Smooth muscle cell (in vitro differentiated cells): ENCODE measurements around the gene CEACAM20. TPM values are rescaled to one million over a fixed set of nuclear protein-coding genes. Genes with fewer than 3 reads are reported as not detected.

ENCODE experiments used
- DNase-seq: peaks from one replicate; lab custom pipeline; 2025; ENCODE audit not compliant: unreplicated experiment; lab: John Stamatoyannopoulos, UW
- H2AFZ ChIP-seq: fragments of 200-600 bp; sonication (generic); 2 replicates; pipeline ENCODE4 v1.6.0; 2016; ENCODE audit warnings: antibody characterized with exemption, low read depth, mild to moderate bottlenecking
- H3F3A ChIP-seq: fragments of 200-600 bp; sonication (generic); 2 replicates; pipeline ENCODE4 v1.6.0; 2017; ENCODE audit warnings: antibody characterized with exemption, low read depth
- H3K27ac ChIP-seq: fragments of 200-600 bp; sonication (generic); 2 replicates; pipeline ENCODE4 v1.5.1; 2016; ENCODE audit warnings: low read depth, mild to moderate bottlenecking
- H3K27me3 ChIP-seq: fragments of 200-600 bp; sonication (generic); 2 replicates; pipeline ENCODE4 v1.6.1; 2016; ENCODE audit warnings: low read depth, mild to moderate bottlenecking
- H3K36me3 ChIP-seq: fragments of 200-600 bp; sonication (generic); 2 replicates; pipeline ENCODE4 v1.5.1; 2016; ENCODE audit warnings: low read depth
- H3K4me1 ChIP-seq: fragments of 200-600 bp; sonication (generic); 2 replicates; pipeline ENCODE4 v1.5.1; 2016; ENCODE audit warnings: low read depth
- H3K4me2 ChIP-seq: fragments of 200-600 bp; sonication (generic); 2 replicates; pipeline ENCODE4 v1.6.0; 2016; ENCODE audit warnings: mild to moderate bottlenecking
- H3K4me3 ChIP-seq: fragments of 200-600 bp; sonication (generic); 2 replicates; pipeline ENCODE4 v1.5.1; 2016; ENCODE audit warnings: mild to moderate bottlenecking
- H3K79me2 ChIP-seq: fragments of 200-600 bp; sonication (generic); 2 replicates; pipeline ENCODE4 v1.6.0; 2016; ENCODE audit warnings: low read depth, mild to moderate bottlenecking
- H3K9ac ChIP-seq: fragments of 200-600 bp; sonication (generic); 2 replicates; pipeline ENCODE4 v1.6.0; 2016; ENCODE audit warnings: low read depth
- H3K9me3 ChIP-seq: fragments of 200-600 bp; sonication (generic); replicated peaks from 2 replicates; pipeline ENCODE4 v1.5.1; 2016; ENCODE audit warnings: low read depth
- H4K20me1 ChIP-seq: fragments of 200-600 bp; sonication (generic); 2 replicates; pipeline ENCODE4 v1.6.0; 2016; ENCODE audit warnings: low read depth
- WGBS: methylation state at CpG from one replicate; pipeline ENCODE4 v1.1.7; 2016; ENCODE audit warnings: low lambda C conversion rate; 5-methylcytosine and 5-hydroxymethylcytosine counted together
- polyA plus RNA-seq: library from polyadenylated mRNA; unstranded; fragments of >200 nt; fragmentation: Nextera tagmentation; extraction: Ambion mirVana; gene quantifications from 2 replicates; pipeline ENCODE4 v1.2.1, GENCODE V29; 2016
- total RNA-seq: library from RNA; depleted of rRNA; stranded (reverse); fragments of >200 nt; gene quantifications from 2 replicates; pipeline ENCODE4 v1.2.3, GENCODE V29; 2014
- TF ChIP-seq, protein P1 (sequence below): fragments of 200-600 bp; sonication (generic); IDR thresholded peaks from 2 replicates; pipeline ENCODE4 v1.5.1; 2017; ENCODE audit warnings: borderline replicate concordance, mild to moderate bottlenecking, antibody characterized with exemption; ENCODE audit not compliant: insufficient read depth, poor library complexity, severe bottlenecking

The CEACAM20 gene
- total and polyA plus RNA-seq, 2 experiments from 2014 or later, result not detected

DNA sequence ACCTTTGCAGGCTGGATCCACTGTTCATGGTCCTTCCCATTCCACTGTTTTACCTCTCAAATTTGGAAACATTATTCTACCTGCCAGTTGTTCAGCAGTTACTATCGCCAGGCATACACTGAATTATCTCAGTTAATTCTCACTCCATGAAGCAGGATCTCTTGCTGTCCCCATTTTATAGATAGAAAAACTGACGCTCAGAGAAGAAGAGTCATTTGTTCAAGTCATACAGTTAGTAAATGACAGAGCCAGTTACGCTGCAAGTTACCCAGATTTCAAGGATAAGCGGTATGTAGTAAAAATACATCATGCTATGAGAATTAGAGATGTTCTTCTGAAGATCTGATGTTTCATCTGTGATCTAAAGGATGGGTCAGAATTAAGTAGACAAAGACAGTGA lies 43.7 kb upstream of the CEACAM20 start:
- Histone ChIP-seq H2AFZ (no peak overlapping the region), H3K27me3 (no peaks in the 10 kb centered on the region), H3K4me2 (no peak overlapping the region), H3K36me3 (no peaks in the 10 kb centered on the region), H3K79me2 (no peaks in the 10 kb centered on the region), H3K9me3 (no peaks in the 10 kb centered on the region), H3K27ac (no peak overlapping the region), H4K20me1 (no peaks in the 10 kb centered on the region), H3K4me1 (no peaks in the 10 kb centered on the region), H3K4me3 (no peak overlapping the region), H3K9ac (no peak overlapping the region), H3F3A (no peaks in the 10 kb centered on the region)
- TF ChIP-seq, protein P1, sequence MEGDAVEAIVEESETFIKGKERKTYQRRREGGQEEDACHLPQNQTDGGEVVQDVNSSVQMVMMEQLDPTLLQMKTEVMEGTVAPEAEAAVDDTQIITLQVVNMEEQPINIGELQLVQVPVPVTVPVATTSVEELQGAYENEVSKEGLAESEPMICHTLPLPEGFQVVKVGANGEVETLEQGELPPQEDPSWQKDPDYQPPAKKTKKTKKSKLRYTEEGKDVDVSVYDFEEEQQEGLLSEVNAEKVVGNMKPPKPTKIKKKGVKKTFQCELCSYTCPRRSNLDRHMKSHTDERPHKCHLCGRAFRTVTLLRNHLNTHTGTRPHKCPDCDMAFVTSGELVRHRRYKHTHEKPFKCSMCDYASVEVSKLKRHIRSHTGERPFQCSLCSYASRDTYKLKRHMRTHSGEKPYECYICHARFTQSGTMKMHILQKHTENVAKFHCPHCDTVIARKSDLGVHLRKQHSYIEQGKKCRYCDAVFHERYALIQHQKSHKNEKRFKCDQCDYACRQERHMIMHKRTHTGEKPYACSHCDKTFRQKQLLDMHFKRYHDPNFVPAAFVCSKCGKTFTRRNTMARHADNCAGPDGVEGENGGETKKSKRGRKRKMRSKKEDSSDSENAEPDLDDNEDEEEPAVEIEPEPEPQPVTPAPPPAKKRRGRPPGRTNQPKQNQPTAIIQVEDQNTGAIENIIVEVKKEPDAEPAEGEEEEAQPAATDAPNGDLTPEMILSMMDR, result no peak
- WGBS, result 92% methylated on average over 4 of the region's 4 CpGs
- DNase-seq, result no peak

DNA sequence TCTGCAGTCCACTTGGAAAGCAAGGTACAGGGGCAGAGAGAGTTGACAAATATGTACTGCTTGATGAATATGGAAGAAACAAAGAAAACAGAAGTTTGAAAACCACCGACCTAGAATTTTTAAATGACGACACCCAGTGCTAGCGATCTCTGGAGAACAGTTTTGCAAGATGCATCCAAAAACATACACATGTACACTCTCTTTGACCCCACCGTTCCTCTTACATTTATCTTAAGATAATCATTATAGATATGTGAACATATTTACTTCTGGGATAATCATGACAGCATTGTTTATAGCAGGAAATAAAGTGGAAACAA lies 43.1 kb upstream of the CEACAM20 start:
- H3K27ac ChIP-seq, result no peak overlapping the region
- H3K9ac ChIP-seq, result no peak overlapping the region
- H3K4me3 ChIP-seq, result no peak overlapping the region
- H3K4me2 ChIP-seq, result no peak overlapping the region
- no peaks in the 10 kb centered on the region for H3K27me3 ChIP-seq
- no peaks in the 10 kb centered on the region for H3K36me3 ChIP-seq
- no peak for DNase-seq
- no peaks in the 10 kb centered on the region for H3K4me1 ChIP-seq
- no peaks in the 10 kb centered on the region for H4K20me1 ChIP-seq
- H3K9me3 ChIP-seq, result no peaks in the 10 kb centered on the region
- no peaks in the 10 kb centered on the region for H3F3A ChIP-seq
- no peak overlapping the region for H2AFZ ChIP-seq
- WGBS, result 82% methylated on average over 4 of the region's 4 CpGs
- TF ChIP-seq, protein P1, result no peak
- no peaks in the 10 kb centered on the region for H3K79me2 ChIP-seq

DNA sequence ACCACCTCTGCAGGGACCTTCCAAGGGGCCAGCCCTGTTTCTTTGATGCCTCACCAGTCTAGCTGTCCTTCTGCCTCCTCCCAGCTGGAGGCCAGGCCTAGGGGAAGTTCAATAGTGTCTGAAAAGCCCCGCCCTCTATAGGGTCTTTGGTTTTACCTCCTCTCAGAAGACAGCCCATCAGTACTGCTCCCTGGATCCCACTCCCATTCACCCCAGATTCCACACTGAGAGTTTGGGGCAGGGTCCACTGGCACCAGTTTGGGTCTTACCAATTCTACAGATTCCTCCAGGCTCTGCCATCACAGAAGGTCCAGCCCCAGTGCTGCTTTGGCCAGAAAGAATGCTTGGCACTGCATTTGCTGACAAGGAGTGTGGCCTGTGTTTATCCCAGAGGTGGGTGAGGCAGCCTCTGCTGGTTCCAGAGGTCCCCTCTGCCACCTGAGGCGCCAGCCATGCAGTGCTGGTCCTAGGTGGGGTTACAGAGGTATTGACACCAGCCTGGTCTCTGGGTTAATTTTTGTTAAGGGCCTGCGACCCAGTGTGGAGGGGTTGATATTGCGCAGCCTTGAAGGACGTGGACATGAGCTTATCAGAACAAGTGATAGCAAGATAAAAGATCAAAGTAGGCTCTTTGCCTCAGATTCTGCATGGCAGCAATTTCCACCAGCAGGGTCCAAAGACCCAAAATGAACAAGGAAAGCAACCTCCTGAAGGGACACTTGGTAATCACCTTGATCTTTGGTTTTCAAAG lies 42.5 kb upstream of the CEACAM20 start:
- H3K4me3 ChIP-seq, result no peak overlapping the region
- H3K9ac ChIP-seq, result no peak overlapping the region
- no peaks in the 10 kb centered on the region for H3K9me3 ChIP-seq
- H3K4me2 ChIP-seq, result no peak overlapping the region
- H3K36me3 ChIP-seq, result no peaks in the 10 kb centered on the region
- WGBS, result 72% methylated on average over 5 of the region's 5 CpGs
- no peaks in the 10 kb centered on the region for H3K27me3 ChIP-seq
- no peaks in the 10 kb centered on the region for H4K20me1 ChIP-seq
- no peak for DNase-seq
- H3K79me2 ChIP-seq, result no peaks in the 10 kb centered on the region
- H3K27ac ChIP-seq, result no peak overlapping the region
- TF ChIP-seq, protein P1, result no peak
- H2AFZ ChIP-seq, result no peak overlapping the region
- no peaks in the 10 kb centered on the region for H3F3A ChIP-seq
- no peaks in the 10 kb centered on the region for H3K4me1 ChIP-seq
